Lower leg skin (tissue), 3 donors: ENCODE measurements around the gene RNF125.

Experiments used
- CTCF ChIP-seq, 3 donors: fragments of 450-650 bp; IDR thresholded peaks; one replicate each; pipeline ENCODE4 v1.5.1; 2016; ENCODE audit warnings: antibody characterized with exemption in 3 of 3, mild to moderate bottlenecking in 3 of 3, moderate library complexity in 2 of 3
- POLR2A ChIP-seq, 2 donors: fragments of 450-650 bp; IDR thresholded peaks; one replicate each; pipeline ENCODE4 v1.6.1; 2016 to 2017; ENCODE audit warnings: antibody characterized with exemption in 2 of 2, mild to moderate bottlenecking in 1 of 2, moderate library complexity in 1 of 2

- TF ChIP-seq POLR2A (IDR thresholded peaks at IDR 0.05) (no peak), CTCF (IDR thresholded peaks at IDR 0.05) (no peak)
Observed at GRCh38 chr18:32042337-32042736, 23.7 kb downstream of the RNF125 start.
